SK-N-SH treated with all-trans-retinoic acid at 6 μM for 48 hours (cell line): ENCODE data around the gene SPP2.

Source experiments
- ATAC-seq: fragments of 200-7000 bp; cut with Tn5 transposase; 3 replicates; pipeline ENCODE4 v1.9.1; 2020; ENCODE audit warnings: mild to moderate bottlenecking, moderate library complexity
- ARNTL ChIP-seq: fragments of 450-650 bp; formaldehyde crosslinking; IDR thresholded peaks from 2 replicates; pipeline ENCODE4 v1.5.0; 2020; ENCODE audit warnings: low read depth, mild to moderate bottlenecking, moderate library complexity, borderline replicate concordance
- BACH2 ChIP-seq: fragments of 250-450 bp; sonication (Bioruptor Pico); IDR thresholded peaks from 2 replicates; pipeline ENCODE4 v1.9.0; 2021; ENCODE audit warnings: mild to moderate bottlenecking, borderline replicate concordance
- CREB5 ChIP-seq: fragments of 250-450 bp; sonication (Bioruptor Pico); IDR thresholded peaks from 2 replicates; pipeline ENCODE4 v1.5.1; 2020; ENCODE audit warnings: low read depth, mild to moderate bottlenecking, moderate library complexity
- CSDC2 ChIP-seq: fragments of 250-450 bp; sonication (Bioruptor Pico); IDR thresholded peaks from 2 replicates; pipeline ENCODE4 v1.5.0; 2020; ENCODE audit warnings: mild to moderate bottlenecking, moderate library complexity
- ESRRG ChIP-seq: fragments of 250-450 bp; sonication (Bioruptor Pico); IDR thresholded peaks from 2 replicates; pipeline ENCODE4 v1.6.1; 2021; ENCODE audit warnings: mild to moderate bottlenecking
- ISL1 ChIP-seq: fragments of 250-450 bp; sonication (Bioruptor Pico); IDR thresholded peaks from 2 replicates; pipeline ENCODE4 v2.1.2; 2022; ENCODE audit warnings: mild to moderate bottlenecking, moderate library complexity
- OSR1 ChIP-seq: fragments of 250-450 bp; sonication (Bioruptor Pico); IDR thresholded peaks from 2 replicates; pipeline ENCODE4 v1.8.0; 2022; ENCODE audit warnings: moderate library complexity, mild to moderate bottlenecking, inconsistent platforms
- PATZ1 ChIP-seq: fragments of 250-450 bp; sonication (Bioruptor Pico); IDR thresholded peaks from 2 replicates; pipeline ENCODE4 v1.8.0; 2020; ENCODE audit warnings: mild to moderate bottlenecking, moderate library complexity, borderline replicate concordance
- POU6F1 ChIP-seq: fragments of 250-450 bp; sonication (Bioruptor Pico); IDR thresholded peaks from 2 replicates; pipeline ENCODE4 v1.8.0; 2021; ENCODE audit warnings: low read depth, mild to moderate bottlenecking, moderate library complexity, borderline replicate concordance
- PPARA ChIP-seq: fragments of 250-450 bp; sonication (Bioruptor Pico); IDR thresholded peaks from 2 replicates; pipeline ENCODE4 v1.5.0; 2020; ENCODE audit warnings: mild to moderate bottlenecking, borderline replicate concordance
- SNAI2 ChIP-seq: fragments of 250-450 bp; sonication (Bioruptor Pico); IDR thresholded peaks from 2 replicates; pipeline ENCODE4 v1.5.0; 2020; ENCODE audit warnings: mild to moderate bottlenecking, moderate library complexity
- TCF4 ChIP-seq: fragments of 250-450 bp; sonication (Bioruptor Pico); IDR thresholded peaks from 2 replicates; pipeline ENCODE4 v1.8.0; 2021; ENCODE audit warnings: mild to moderate bottlenecking, moderate library complexity, borderline replicate concordance
- TOX ChIP-seq: fragments of 250-450 bp; sonication (Bioruptor Pico); IDR thresholded peaks from 2 replicates; pipeline ENCODE4 v1.8.0; 2021; ENCODE audit warnings: mild to moderate bottlenecking, moderate library complexity, borderline replicate concordance
- ZC3H10 ChIP-seq: fragments of 250-450 bp; sonication (Bioruptor Pico); IDR thresholded peaks from 2 replicates; pipeline ENCODE4 v1.5.1; 2021; ENCODE audit warnings: mild to moderate bottlenecking, moderate library complexity
- ZFP3 ChIP-seq: fragments of 250-450 bp; sonication (Bioruptor Pico); IDR thresholded peaks from 2 replicates; pipeline ENCODE4 v1.5.0; 2020; ENCODE audit warnings: mild to moderate bottlenecking, moderate library complexity
- ZFP30 ChIP-seq: fragments of 450-650 bp; formaldehyde crosslinking; IDR thresholded peaks from 2 replicates; pipeline ENCODE4 v1.5.0; 2022; ENCODE audit warnings: mild to moderate bottlenecking, moderate library complexity
- ZNF565 ChIP-seq: fragments of 450-650 bp; formaldehyde crosslinking; conservative IDR thresholded peaks from 2 replicates; pipeline ENCODE4 v1.5.0; 2020; ENCODE audit warnings: low read depth, mild to moderate bottlenecking, moderate library complexity
- ZNF70 ChIP-seq: fragments of 450-650 bp; formaldehyde crosslinking; IDR thresholded peaks from 2 replicates; pipeline ENCODE4 v1.5.0; 2020; ENCODE audit warnings: mild to moderate bottlenecking, moderate library complexity
- TF ChIP-seq, protein P1 (sequence below): fragments of 250-450 bp; sonication (Bioruptor Pico); IDR thresholded peaks from 2 replicates; pipeline ENCODE4 v1.5.0; 2020; ENCODE audit warnings: mild to moderate bottlenecking, moderate library complexity

SPP2 gene

GRCh38 chr2:234024304-234024703, 26.2 kb upstream of the SPP2 start:
- no peak for ATAC-seq
- TF ChIP-seq TCF4 (CRISPR knock-in tag) (no peak), OSR1 (CRISPR knock-in tag) (no peak), ESRRG (CRISPR knock-in tag) (no peak), ISL1 (CRISPR knock-in tag) (no peak), SNAI2 (no peak), PATZ1 (CRISPR knock-in tag) (no peak), BACH2 (CRISPR knock-in tag) (no peak), POU6F1 (no peak), CSDC2 (CRISPR knock-in tag) (no peak)

DNA sequence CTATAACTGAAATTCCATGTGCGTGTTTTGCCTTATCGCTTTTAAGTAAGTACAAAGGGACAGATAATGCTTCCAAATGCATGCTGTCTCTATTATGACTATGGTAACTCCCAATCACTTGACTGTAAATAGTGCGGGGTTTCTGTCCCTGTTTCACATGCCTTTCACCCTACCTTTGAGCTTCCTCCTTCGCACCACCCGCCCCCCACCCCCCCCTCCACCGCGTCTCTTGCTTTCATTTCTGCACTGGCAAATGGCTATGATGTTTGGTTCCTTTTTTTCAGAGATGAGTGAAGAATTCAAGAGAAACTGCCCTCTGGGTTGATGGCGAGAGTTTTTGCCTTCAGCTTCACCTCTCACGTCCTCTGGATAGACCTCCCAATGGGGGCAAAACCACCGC, 25.0 kb upstream of the SPP2 start:
- no peak for TF ChIP-seq OSR1 (CRISPR knock-in tag)
- TF ChIP-seq TOX (CRISPR knock-in tag), result no peak
- no peak for TF ChIP-seq ZNF70 (CRISPR knock-in tag)
- TF ChIP-seq CREB5 (CRISPR knock-in tag), result no peak
- TF ChIP-seq POU6F1, result no peak
- no peak for TF ChIP-seq PATZ1 (CRISPR knock-in tag)
- TF ChIP-seq ZNF565 (CRISPR knock-in tag), result no peak
- TF ChIP-seq PPARA (CRISPR knock-in tag), result no peak
- TF ChIP-seq ZC3H10 (CRISPR knock-in tag), result no peak
- no peak for ATAC-seq

DNA sequence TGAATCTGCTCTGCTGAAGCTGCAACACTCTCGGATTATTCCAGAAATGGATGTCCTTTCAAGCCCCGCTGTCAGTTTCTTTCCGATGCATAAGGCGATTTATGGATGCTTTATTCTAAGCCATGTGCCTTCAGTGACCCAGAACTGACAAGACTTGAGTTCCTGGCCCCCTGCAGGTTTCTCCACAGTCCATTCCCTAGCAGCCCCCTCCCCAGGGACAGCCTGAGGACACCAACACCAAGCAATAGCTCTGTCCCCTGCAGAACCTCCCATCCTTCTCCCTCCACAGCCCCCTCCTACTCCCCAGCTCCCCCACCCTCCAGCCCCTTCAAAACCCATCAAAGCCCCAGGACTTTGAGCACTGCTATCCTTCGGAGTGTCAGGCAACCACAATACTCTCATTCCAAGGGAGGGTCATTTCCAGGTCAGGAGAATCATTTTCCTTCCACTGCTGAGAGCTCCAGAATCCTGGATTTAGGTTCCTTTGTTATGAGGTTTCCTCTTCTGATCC, 24.6 kb upstream of the SPP2 start:
- TF ChIP-seq ZC3H10 (CRISPR knock-in tag), result no peak
- no peak for TF ChIP-seq ZFP3 (CRISPR knock-in tag)
- TF ChIP-seq ARNTL, result no peak
- no peak for TF ChIP-seq PPARA (CRISPR knock-in tag)
- TF ChIP-seq TOX (CRISPR knock-in tag), result no peak
- no peak for TF ChIP-seq ZFP30
- TF ChIP-seq TCF4 (CRISPR knock-in tag), result no peak
- no peak for TF ChIP-seq ZNF565 (CRISPR knock-in tag)
- TF ChIP-seq CSDC2 (CRISPR knock-in tag), result no peak

GRCh38 chr2:234026693-234027254, 23.7 kb upstream of the SPP2 start:
- no peak for ATAC-seq
- TF ChIP-seq, protein P1, sequence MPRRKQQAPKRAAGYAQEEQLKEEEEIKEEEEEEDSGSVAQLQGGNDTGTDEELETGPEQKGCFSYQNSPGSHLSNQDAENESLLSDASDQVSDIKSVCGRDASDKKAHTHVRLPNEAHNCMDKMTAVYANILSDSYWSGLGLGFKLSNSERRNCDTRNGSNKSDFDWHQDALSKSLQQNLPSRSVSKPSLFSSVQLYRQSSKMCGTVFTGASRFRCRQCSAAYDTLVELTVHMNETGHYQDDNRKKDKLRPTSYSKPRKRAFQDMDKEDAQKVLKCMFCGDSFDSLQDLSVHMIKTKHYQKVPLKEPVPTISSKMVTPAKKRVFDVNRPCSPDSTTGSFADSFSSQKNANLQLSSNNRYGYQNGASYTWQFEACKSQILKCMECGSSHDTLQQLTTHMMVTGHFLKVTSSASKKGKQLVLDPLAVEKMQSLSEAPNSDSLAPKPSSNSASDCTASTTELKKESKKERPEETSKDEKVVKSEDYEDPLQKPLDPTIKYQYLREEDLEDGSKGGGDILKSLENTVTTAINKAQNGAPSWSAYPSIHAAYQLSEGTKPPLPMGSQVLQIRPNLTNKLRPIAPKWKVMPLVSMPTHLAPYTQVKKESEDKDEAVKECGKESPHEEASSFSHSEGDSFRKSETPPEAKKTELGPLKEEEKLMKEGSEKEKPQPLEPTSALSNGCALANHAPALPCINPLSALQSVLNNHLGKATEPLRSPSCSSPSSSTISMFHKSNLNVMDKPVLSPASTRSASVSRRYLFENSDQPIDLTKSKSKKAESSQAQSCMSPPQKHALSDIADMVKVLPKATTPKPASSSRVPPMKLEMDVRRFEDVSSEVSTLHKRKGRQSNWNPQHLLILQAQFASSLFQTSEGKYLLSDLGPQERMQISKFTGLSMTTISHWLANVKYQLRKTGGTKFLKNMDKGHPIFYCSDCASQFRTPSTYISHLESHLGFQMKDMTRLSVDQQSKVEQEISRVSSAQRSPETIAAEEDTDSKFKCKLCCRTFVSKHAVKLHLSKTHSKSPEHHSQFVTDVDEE (CRISPR knock-in tag), result no peak
- TF ChIP-seq ZFP3 (CRISPR knock-in tag) (no peak), TCF4 (CRISPR knock-in tag) (no peak), POU6F1 (no peak), OSR1 (CRISPR knock-in tag) (no peak), ISL1 (CRISPR knock-in tag) (no peak), SNAI2 (no peak), ZNF70 (CRISPR knock-in tag) (no peak), PPARA (CRISPR knock-in tag) (no peak), ARNTL (no peak), BACH2 (CRISPR knock-in tag) (no peak), ESRRG (CRISPR knock-in tag) (no peak), ZC3H10 (CRISPR knock-in tag) (no peak)

More for the DNA sequence above, 24.6 kb upstream of the SPP2 start:
- ATAC-seq, result peak; percentile 90
